ENCODE data around the gene DLGAP3.

Gene DLGAP3

DNA sequence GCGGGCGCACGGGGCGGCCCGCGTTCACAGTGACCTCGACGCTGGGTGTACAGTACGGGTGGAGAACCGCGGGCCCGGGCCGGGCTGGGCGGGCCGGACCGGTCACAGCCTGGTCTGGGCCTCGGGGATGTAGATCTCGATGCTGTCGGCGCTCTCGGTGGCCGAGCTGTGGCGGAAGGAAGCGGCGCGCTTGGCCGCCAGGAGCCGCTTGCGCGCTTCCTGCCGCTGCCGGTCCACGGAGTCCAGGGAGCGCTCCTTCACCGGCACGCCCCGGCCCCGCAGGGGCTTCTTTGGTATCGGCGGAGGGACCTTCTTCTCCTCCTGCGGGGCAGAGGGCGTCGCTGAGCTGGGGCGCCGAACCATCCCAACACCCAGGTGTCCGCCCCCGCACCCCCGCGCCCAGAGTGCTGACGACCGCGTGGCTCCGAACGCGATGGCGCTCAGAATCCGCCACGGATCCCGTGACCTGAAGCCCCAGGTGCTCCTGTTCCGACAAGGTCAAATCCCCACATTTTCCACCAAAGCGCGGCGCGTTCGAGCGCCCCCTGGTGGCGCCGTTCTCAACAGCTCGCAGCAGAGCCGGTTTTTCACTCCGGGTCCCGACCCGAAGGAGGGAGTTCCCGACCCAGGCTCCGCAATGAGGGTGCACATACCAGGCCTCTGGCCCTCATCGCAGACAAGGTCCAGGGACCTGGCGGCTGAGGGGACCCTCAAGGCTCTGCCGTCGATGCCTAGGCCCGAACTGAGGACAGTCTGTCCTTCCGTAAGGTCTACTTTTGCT is 63.3 kb downstream of the DLGAP3 start:
- peak; percentile 90 for DNase-seq

DNA sequence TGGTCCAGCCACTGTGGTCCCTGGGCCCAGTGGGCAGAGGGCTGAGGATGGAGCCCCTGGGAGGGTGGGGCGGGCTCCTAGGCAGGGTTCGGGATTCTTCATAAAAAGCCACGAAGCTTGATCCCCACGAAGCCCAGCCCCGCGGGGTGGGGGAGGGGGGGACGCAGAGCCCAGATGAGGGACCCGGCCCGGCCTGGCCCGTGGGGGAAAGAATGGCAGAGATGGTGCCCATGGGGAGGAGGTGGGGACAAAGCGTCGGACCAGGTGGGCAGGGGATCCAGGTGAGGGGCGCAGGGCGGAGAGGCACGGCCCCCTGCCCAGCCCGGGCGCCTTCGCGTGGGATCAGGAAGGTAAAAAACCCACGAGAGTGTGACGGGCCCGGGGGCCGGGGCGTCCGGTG is 63.9 kb downstream of the DLGAP3 start:
- no peak for DNase-seq

GRCh38 chr1:34864759-34865158 is 64.7 kb downstream of the DLGAP3 start:
- DNase-seq: no peak

- DNase-seq: no peak
Measured at GRCh38 chr1:34863501-34863900, 65.9 kb downstream of the DLGAP3 start.

DNA sequence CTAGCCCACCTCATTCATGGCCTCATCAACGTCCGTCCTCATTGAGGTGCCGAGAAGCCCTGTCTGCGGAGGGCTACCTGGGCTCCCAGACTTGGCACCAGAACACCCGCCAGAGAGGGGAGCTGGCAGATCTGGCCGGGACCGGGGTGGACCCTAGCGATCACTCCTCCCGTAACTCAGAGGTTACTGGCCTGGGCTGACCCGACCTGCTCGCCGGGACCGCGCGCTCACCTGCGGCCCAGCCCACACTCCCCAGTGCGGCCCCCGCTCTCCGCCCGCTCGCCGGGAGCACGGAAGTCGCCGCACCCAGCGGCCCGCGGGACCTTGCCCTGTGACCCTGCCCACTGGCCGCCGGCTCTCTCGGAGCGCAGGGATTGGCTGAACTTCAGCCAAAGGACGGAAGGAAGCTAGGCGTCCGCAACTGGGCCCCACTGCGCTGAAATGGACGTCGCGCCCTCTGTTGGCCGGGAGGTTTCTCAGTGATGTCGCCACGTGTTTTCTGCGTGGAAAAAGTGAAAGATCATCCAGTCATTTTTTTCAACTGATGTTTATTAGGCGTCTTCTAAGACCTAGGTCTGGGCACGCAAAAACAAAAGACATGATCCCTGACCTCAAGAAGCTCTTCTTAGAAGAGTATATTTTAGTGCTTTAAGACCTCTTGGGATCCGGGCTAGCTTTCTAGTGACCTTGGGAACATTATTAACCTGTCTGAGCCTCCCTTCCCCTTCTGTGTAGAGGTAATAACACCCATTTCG is 69.8 kb downstream of the DLGAP3 start, which contains the start of gene SMIM12:
TSS of gene SMIM12 (minus strand) at position 304 of the 755 bp plus-strand sequence. CDS start 3,772 bp downstream, outside the sequence.
- peak; percentile 79 for DNase-seq

GRCh38 chr1:34858901-34859445 is 70.5 kb downstream of the DLGAP3 start:
- DNase-seq: peak; percentile 53

DNA sequence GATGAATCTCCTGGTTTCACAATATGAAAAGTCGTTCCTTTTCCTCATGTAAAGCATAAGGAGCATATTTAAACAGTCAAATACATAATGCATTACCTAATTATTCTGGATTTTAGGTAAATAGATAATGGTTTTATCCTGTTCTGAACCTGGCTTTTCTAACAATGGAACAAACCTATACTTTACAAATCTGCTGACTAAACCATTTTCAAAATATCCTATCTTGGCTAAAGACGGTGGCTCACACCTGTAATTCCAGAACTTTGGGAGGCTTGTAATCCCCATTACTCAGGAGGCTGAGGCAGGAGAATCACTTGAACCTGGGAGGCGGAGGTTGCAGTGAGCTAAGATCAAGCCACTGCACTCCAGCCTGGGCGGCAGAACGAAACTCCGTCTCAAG is 72.8 kb downstream of the DLGAP3 start:
- DNase-seq: no peak

DNA sequence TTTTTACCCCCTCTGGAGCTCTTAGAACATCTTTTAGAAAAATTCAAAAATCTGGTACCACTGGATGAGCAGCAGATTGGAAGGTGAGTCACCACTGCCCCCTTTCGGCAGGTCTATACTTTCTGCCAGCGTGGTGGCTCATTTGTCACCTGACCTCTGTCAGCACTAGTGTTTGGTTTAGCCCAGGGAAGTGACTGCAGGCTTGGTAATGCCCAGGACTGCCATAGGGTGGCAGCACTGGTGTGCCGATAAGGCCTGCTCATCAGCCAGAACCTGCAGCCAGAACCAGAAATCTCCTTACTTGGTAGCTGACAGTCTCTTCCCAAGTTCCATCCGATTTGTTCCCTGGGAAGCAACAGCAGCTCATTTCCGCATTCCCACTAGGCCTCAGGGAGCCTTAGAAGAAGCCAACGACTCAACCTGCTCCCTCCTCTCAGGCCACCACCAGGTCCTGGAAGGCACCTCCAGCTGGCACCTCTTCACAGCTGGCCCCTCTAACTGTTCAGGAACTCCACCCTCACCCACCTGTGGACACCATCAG is 76.7 kb downstream of the DLGAP3 start:
- peak; percentile 88 for DNase-seq

- DNase-seq: no peak
Measured at GRCh38 chr1:34851431-34852105, 77.9 kb downstream of the DLGAP3 start.

DNA sequence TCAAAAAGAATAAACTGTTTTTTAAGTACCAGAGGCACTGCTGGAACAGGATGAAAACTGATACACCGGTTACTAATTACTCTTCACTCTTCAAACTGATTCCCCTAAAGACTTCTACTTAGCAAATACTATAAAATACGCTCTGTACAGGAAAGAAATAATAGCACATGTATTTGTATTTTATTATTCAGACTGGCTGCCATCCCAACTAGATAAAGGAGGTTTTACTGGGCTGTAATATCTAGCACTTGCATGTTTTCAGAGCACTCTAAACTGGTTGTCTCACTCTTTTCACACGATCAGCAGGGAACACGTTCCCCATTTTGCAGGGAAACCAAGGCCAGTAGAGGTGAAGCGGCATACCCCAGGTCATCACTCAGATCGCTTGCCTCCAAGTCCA is 79.1 kb downstream of the DLGAP3 start:
- no peak for DNase-seq

DNA sequence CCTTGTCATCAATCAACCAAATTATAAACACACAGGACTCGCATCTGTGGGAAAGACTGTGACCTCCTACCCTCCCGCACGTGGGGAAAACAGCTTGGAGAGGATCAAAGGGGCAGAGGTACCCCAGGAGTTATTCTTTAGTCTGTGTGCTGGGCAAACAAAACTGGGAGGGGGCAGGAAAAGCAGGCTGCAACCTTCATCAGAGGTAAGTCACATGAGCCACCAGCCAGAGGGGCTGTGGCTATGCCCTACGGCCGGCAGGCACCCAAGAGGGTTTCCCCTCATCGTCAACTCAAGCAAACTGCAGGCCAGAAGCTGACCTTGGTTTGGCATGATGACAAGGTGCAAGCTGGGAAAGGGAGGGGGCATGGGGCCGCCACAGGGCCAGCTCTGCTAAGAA is 82.4 kb downstream of the DLGAP3 start:
- no peak for DNase-seq

DNA sequence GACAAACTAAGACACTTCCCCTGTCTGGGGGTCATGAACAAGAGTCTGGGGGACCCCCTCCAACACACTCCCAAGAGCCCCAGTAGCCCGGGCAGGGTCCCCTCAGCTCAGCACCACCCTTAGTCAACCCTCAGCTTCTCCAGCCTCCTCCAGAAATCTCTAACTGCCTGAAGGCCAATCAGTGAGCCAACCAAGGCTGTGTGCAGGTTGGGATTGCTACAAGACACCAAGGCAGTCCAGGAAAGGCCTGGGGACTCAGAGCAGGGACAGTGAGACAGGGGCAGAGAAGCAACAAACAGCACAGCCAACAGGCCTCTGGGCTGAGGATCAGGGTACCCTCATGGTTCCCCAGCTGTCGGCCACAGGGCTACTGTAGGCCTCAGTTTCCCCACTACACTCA is 83.2 kb downstream of the DLGAP3 start:
- DNase-seq: no peak

DNA sequence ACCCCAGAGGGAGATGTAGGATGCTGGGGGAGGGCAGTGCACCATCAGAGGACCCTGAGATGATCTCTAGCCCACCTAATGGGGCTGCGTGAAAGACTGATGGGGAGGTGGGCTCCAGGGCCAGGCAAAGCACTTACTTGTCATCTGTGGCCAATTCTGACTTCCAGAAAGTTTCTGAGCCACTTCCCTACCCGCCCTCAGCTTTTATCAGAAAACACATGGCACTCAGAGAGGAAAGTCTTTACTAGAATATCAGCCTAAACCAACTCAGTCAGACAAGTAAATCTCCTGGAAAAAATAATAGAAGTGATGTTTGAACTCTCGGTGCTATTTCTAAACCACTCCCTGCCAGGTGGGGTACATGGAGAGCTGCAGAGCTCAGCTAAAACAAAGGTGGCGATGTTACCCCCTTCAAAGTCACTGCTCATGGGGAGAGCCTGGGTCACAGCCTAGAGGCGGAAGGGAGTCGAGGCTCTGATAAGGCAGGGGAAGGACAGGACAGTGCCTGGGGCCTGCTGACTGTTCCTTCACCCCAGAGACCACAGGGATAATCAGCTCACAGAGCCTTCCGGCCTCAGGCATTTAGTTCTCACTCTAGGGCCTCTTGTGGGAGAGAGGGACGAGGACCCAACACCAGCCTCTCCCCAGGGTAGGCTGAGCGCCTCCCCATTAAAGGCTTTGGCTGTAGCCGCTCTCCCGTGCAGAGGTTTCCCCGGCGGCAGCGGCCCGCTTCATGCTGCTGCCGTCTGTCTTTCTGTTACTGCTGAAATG is 84.1 kb downstream of the DLGAP3 start:
- no peak for DNase-seq

DNA sequence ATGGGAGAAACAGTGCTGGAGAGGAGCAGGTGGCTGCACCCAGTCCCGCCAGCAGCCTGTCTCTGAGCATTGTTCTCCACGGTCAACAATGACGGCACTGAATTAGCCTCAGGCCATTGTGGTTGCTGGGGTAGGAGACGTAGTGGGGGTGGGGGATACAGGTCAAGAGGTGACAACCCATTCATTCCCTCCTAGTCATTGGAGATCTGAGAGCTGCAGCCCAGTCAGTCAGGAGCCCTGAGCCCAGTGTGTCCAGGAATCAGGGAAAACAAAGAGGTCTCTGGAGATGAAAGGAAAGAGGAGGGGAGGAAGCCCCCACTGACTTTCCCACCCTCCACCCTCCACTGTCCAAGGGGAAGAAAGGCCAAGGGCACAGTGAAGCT is 85.2 kb downstream of the DLGAP3 start:
- no peak for DNase-seq

DNA sequence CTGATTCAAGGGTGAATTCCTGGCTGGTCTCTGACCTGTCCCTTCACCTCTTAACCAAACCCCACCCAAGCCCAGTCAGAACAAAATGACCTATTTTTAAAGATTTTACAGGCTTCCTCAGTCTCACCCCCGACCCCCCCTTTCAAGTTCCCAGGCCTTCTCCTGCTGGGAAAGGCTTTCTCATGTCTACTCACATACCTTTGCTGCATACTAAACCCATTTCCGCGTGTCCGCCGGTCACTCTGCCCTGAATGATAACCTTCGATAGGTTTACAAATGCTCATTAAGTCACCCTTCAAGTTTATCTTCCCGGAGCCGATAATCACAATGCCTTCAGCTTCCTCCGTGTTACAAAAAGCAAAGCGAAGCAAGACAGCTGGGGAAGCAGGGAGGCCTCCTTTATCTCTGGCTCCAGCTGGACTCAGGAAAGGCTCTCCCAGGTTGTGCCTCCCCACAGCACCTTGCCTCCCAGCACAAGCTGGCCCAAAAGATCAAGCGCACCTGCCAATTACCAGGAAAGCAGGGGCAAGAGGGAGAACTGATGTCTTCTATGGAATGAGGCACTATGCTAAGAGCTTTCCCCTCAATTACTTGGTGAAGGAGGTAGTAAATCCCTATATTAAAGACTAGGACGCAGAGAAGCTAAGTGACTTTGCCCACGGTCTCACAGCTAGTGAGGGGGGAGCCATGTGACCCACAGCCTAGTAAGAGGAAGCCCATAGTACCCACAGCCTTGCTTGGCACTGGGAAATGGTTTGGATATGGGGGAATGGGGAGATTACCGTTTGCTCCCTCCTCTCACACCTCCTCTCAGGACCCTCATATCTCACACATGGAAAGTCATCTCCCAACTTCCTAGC is 85.8 kb downstream of the DLGAP3 start:
- no peak for DNase-seq

GRCh38 chr1:34842952-34843371 is 86.5 kb downstream of the DLGAP3 start:
- DNase-seq: no peak

GRCh38 chr1:34842073-34842472 is 87.4 kb downstream of the DLGAP3 start:
- DNase-seq: no peak

- no peak for DNase-seq
Measured at GRCh38 chr1:34840426-34840825, 89.0 kb downstream of the DLGAP3 start.

DNA sequence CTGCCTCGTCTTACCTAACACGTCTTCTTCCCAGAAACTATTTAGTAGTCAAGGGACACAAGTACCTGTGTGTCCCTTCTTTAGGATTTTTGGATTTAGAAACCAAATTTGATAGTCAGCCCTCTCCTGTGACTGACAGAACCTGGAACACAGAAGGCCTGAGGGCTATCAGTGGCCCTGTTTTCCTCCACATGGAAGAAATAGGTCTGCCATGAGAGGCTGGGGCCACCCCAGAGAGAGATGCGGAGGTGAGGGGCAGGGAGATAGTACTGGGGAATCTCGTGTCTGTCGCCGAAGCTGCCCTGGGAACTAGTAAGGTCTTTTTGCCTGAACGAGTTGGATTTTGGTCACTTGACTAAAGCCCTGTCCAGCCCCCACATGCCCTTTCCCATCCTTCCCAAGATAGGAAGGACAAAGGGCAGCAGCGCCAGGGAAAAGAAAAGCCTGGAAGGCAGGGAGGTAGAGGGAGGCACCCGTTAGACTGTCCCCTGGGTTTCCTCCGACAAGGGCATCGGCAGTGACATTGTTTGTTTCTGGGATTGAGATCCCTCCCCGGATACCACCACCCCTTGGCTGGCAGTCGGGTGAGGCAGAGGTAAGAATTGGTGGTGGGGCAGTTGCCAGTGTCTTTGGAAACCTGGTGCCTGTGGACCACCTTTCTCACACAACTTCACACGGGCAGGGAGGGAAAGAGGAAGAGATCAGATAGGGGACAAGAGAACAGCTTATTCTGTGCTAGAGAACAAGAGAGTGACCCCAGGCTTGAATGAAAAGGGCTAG is 89.7 kb downstream of the DLGAP3 start:
- DNase-seq: no peak

DNA sequence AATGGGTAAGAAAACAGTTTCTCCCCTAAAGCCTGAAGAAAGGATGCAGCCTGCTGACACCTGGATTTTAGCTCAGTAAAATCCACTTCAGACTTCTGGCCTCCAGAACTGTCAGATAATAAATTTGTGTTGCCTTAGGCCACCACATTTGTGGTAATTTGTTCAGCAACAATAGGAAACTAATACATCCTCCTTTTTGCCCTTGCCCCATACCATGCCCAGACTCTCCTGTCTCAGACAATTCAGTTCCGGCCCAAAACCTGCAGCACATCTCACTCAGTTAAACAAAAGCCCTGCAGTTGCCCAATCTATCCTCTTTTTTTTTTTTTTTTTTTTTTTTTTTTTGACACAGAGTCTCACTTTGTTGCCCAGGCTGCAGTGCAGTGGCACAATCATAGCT is 95.7 kb downstream of the DLGAP3 start:
- DNase-seq: no peak
